A549 (cell line): ENCODE measurements around the gene TENM3. TPM values are rescaled to one million over a fixed set of nuclear protein-coding genes. Genes with fewer than 3 reads are reported as not detected.

Source experiments
- ATAC-seq, 2 experiments: fragments of 200-7000 bp in 1 of 2; fragments of >200 bp in 1 of 2; cut with Nextera tagmentation in 1 of 2; cut with Tn5 transposase in 1 of 2; 3 replicates each; pipeline versions ENCODE4 v1.8.0 to v1.9.1; 2018 to 2020; ENCODE audit warnings: mild to moderate bottlenecking in 1 of 2, moderate library complexity in 1 of 2
- CTCF ChIA-PET: fragments of 300-600 bp; sonication (Branson Sonifier 250); formaldehyde crosslinking; extraction: SDS; loops from one replicate; lab custom pipeline; 2021; ENCODE audit warnings: antibody characterized with exemption, inconsistent platforms; lab: Yijun Ruan, JAX
- POLR2A ChIA-PET: fragments of 350-600 bp; formaldehyde crosslinking; extraction: SDS; loops from one replicate; lab custom pipeline; 2021; ENCODE audit warnings: antibody characterized with exemption, inconsistent platforms; lab: Yijun Ruan, JAX
- DNase-seq, 2 experiments: peaks; one replicate each; pipeline versions ENCODE4 v3.0.0 to v3.0.0-alpha.2; 2011 to 2016; ENCODE audit warnings: low read depth in 1 of 2, low spot score in 1 of 2
- FAIRE-seq: peaks from 2 replicates; lab custom pipeline; 2011; peaks lifted over from hg19 to GRCh38; lab: Jason Lieb, UNC
- H3K27ac ChIP-seq, 2 experiments: fragments of >200 bp; sonication (Bioruptor Twin); formaldehyde crosslinking; 3 replicates each; pipeline ENCODE4 v1.5.1; 2016 to 2017
- H3K4me1 ChIP-seq: fragments of >200 bp; sonication (Bioruptor Twin); formaldehyde crosslinking; 3 replicates; pipeline ENCODE4 v1.6.1; 2016
- H3K4me2 ChIP-seq: fragments of >200 bp; sonication (Bioruptor Twin); formaldehyde crosslinking; 3 replicates; pipeline ENCODE4 v1.6.1; 2016
- H3K4me3 ChIP-seq: fragments of >200 bp; sonication (Bioruptor Twin); formaldehyde crosslinking; 3 replicates; pipeline ENCODE4 v1.5.1; 2016
- H3K9me3 ChIP-seq: fragments of >200 bp; sonication (Bioruptor Twin); formaldehyde crosslinking; 3 replicates; pipeline ENCODE4 v1.6.1; 2016
- BHLHE40 ChIP-seq: IDR thresholded peaks from 2 replicates; pipeline ENCODE4 v1.6.1; 2012; ENCODE audit warnings: low read depth, low read length, inconsistent platforms
- CBX2 ChIP-seq: fragments of 200-600 bp; sonication (generic); IDR thresholded peaks from 2 replicates; pipeline ENCODE4 v1.6.1; 2016; ENCODE audit warnings: low read depth, mild to moderate bottlenecking, borderline replicate concordance
- CBX8 ChIP-seq: fragments of 200-600 bp; sonication (generic); IDR thresholded peaks from 2 replicates; pipeline ENCODE4 v1.6.1; 2016
- CEBPB ChIP-seq, 2 experiments: fragments of >200 bp in 1 of 2; sonication (Bioruptor Twin) in 1 of 2; formaldehyde crosslinking in 1 of 2; IDR thresholded peaks; 2 replicates each; pipeline ENCODE4 v1.6.1; 2012 to 2016
- EHF ChIP-seq: fragments of 250-450 bp; sonication (Bioruptor Pico); IDR thresholded peaks from 2 replicates; pipeline ENCODE4 v1.5.0; 2020; ENCODE audit warnings: mild to moderate bottlenecking
- EP300 ChIP-seq, 2 experiments: fragments of >200 bp; sonication (Bioruptor Twin); formaldehyde crosslinking; IDR thresholded peaks; 2 replicates in 1 of 2; 3 replicates in 1 of 2; pipeline ENCODE4 v1.6.1; 2016 to 2017
- FOSB ChIP-seq: fragments of 250-450 bp; sonication (Bioruptor Pico); IDR thresholded peaks from 2 replicates; pipeline ENCODE4 v1.5.0; 2020; ENCODE audit warnings: mild to moderate bottlenecking, moderate library complexity
- FOSL2 ChIP-seq, 2 experiments: fragments of 450-650 bp in 1 of 2; fragments of >200 bp in 1 of 2; sonication (Bioruptor Twin) in 1 of 2; formaldehyde crosslinking; IDR thresholded peaks; 2 replicates each; pipeline versions ENCODE4 v1.5.0 to v1.6.1; 2016 to 2020; ENCODE audit warnings: mild to moderate bottlenecking in 1 of 2, moderate library complexity in 1 of 2
- FOXS1 ChIP-seq: fragments of 250-450 bp; sonication (Bioruptor Pico); IDR thresholded peaks from 2 replicates; pipeline ENCODE4 v1.5.0; 2020; ENCODE audit warnings: mild to moderate bottlenecking, moderate library complexity
- GATA3 ChIP-seq: IDR thresholded peaks from 2 replicates; pipeline ENCODE4 v1.6.1; 2012; ENCODE audit warnings: borderline replicate concordance
- HDAC2 ChIP-seq: fragments of 200-600 bp; sonication (generic); IDR thresholded peaks from 2 replicates; pipeline ENCODE4 v1.6.1; 2016
- HOXA7 ChIP-seq: fragments of 250-450 bp; sonication (Bioruptor Pico); IDR thresholded peaks from 2 replicates; pipeline ENCODE4 v1.5.0; 2020; ENCODE audit warnings: mild to moderate bottlenecking, moderate library complexity
- HOXB5 ChIP-seq: fragments of 250-450 bp; sonication (Bioruptor Pico); IDR thresholded peaks from 2 replicates; pipeline ENCODE4 v1.5.0; 2020; ENCODE audit warnings: mild to moderate bottlenecking, moderate library complexity
- JUN ChIP-seq, 2 experiments: fragments of >200 bp; sonication (Bioruptor Twin); formaldehyde crosslinking; IDR thresholded peaks; 2 replicates in 1 of 2; 3 replicates in 1 of 2; pipeline ENCODE4 v1.6.1; 2016 to 2017
- JUNB ChIP-seq: fragments of >200 bp; sonication (Bioruptor Twin); formaldehyde crosslinking; IDR thresholded peaks from 2 replicates; pipeline ENCODE4 v1.6.1; 2016
- KDM1A ChIP-seq: fragments of 200-600 bp; sonication (generic); IDR thresholded peaks from 2 replicates; pipeline ENCODE4 v1.6.1; 2016; ENCODE audit warnings: low read depth, mild to moderate bottlenecking
- KDM5A ChIP-seq: fragments of 200-600 bp; sonication (generic); IDR thresholded peaks from 2 replicates; pipeline ENCODE4 v1.6.1; 2016; ENCODE audit warnings: antibody characterized with exemption, mild to moderate bottlenecking
- MAZ ChIP-seq: fragments of 150-350 bp; IDR thresholded peaks from 2 replicates; pipeline ENCODE4 v1.6.1; 2014; ENCODE audit warnings: antibody characterized with exemption, low read depth, low read length, borderline replicate concordance
- MYC ChIP-seq: IDR thresholded peaks from 2 replicates; pipeline ENCODE4 v1.6.1; 2012; ENCODE audit warnings: mild to moderate bottlenecking, inconsistent platforms, low read length, improper control_type of control experiment, borderline replicate concordance
- NFE2L2 ChIP-seq: fragments of 150-350 bp; conservative IDR thresholded peaks from 2 replicates; pipeline ENCODE4 v1.6.1; 2014; ENCODE audit warnings: low read length
- POLR2A ChIP-seq: IDR thresholded peaks from 2 replicates; pipeline ENCODE4 v1.6.1; 2012; ENCODE audit warnings: mild to moderate bottlenecking, low read length
- POLR2AphosphoS2 ChIP-seq: conservative IDR thresholded peaks from 2 replicates; pipeline ENCODE4 v1.6.1; 2012; ENCODE audit warnings: low read length, improper control_type of control experiment, inconsistent platforms
- RARB ChIP-seq: fragments of 250-450 bp; sonication (Bioruptor Pico); IDR thresholded peaks from 2 replicates; pipeline ENCODE4 v1.8.0; 2021; ENCODE audit warnings: mild to moderate bottlenecking, moderate library complexity
- RCOR1 ChIP-seq: fragments of 150-350 bp; IDR thresholded peaks from 2 replicates; pipeline ENCODE4 v1.6.1; 2014; ENCODE audit warnings: antibody characterized with exemption, low read length, low read depth
- RFX5 ChIP-seq: fragments of 450-650 bp; IDR thresholded peaks from 2 replicates; pipeline ENCODE4 v1.7.1; 2014; ENCODE audit warnings: antibody characterized with exemption, mild to moderate bottlenecking, moderate library complexity
- RNF2 ChIP-seq: fragments of 200-600 bp; sonication (generic); IDR thresholded peaks from 2 replicates; pipeline ENCODE4 v1.6.1; 2016; ENCODE audit warnings: low read depth, mild to moderate bottlenecking, antibody characterized with exemption, moderate library complexity, borderline replicate concordance
- SMC3 ChIP-seq: fragments of >200 bp; sonication (Bioruptor Twin); formaldehyde crosslinking; IDR thresholded peaks from 3 replicates; pipeline ENCODE4 v1.6.1; 2018; ENCODE audit warnings: inconsistent platforms
- USF2 ChIP-seq: fragments of 450-650 bp; IDR thresholded peaks from 2 replicates; pipeline ENCODE4 v1.6.1; 2014; ENCODE audit warnings: antibody characterized with exemption
- ZFP36 ChIP-seq: fragments of 450-650 bp; IDR thresholded peaks from 2 replicates; pipeline ENCODE4 v1.6.1; 2014; ENCODE audit warnings: borderline replicate concordance; ENCODE audit not compliant: partially characterized antibody
- ZNF302 ChIP-seq: fragments of 250-450 bp; sonication (Bioruptor Pico); IDR thresholded peaks from 2 replicates; pipeline ENCODE4 v1.9.0; 2021; ENCODE audit warnings: inconsistent platforms, mild to moderate bottlenecking, moderate library complexity
- WGBS: methylation state at CpG from one replicate; pipeline ENCODE4 v1.1.6; 2017; ENCODE audit errors: missing lambda C conversion rate; 5-methylcytosine and 5-hydroxymethylcytosine counted together
- polyA plus RNA-seq, 4 experiments: library from polyadenylated mRNA; depleted of rRNA in 3 of 4; stranded (reverse); fragments of >200 nt; fragmentation: RNase III in 1 of 4; extraction: RNeasy Plus Mini Kit Qiagen cat#74134 plus additional on column Dnase treatment in 1 of 4; gene quantifications; 2 replicates in 3 of 4; 3 replicates in 1 of 4; pipeline ENCODE4 v1.2.3, GENCODE V29; 2011 to 2017

Gene TENM3
- polyA plus RNA-seq, 2 of the 4 experiments (the other 2 are of a cell fraction): 2.4 to 7.3 TPM

- no peak overlapping the region for H3K4me3 ChIP-seq
- DNase-seq (no peak), FAIRE-seq (no peak), ATAC-seq (no peak)
- H3K9me3 ChIP-seq: no peaks in the 10 kb centered on the region
- no peak overlapping the region for H3K4me2 ChIP-seq
- CTCF ChIA-PET: no interaction called here
- H3K27ac ChIP-seq: no peak overlapping the region
- POLR2A ChIA-PET: no interaction called here
- 0 out of 3 replicates have a peak, but pooled peaks cover 6% of the 10 kb centered on the region for H3K4me1 ChIP-seq
- WGBS: 84% methylated on average over 9 of the region's 9 CpGs
- TF ChIP-seq USF2: no peak
- TF ChIP-seq KDM5A: no peak
- TF ChIP-seq RARB (CRISPR knock-in tag): no peak
- TF ChIP-seq FOSB (CRISPR knock-in tag): no peak
- no peak for TF ChIP-seq ZFP36
- no peak for TF ChIP-seq JUNB
- no peak for TF ChIP-seq HDAC2
- no peak for TF ChIP-seq GATA3
- no peak for TF ChIP-seq SMC3
- no peak for TF ChIP-seq CBX2
- no peak for TF ChIP-seq POLR2A
- no peak for TF ChIP-seq NFE2L2
- no peak for TF ChIP-seq CEBPB (IDR thresholded peaks at IDR 0.05)
- no peak for TF ChIP-seq ZNF302 (CRISPR knock-in tag)
- no peak for TF ChIP-seq POLR2AphosphoS2
- no peak for TF ChIP-seq HOXB5
- no peak for TF ChIP-seq HOXA7 (CRISPR knock-in tag)
- TF ChIP-seq RNF2: no peak
- no peak for TF ChIP-seq MAZ
- TF ChIP-seq RCOR1: no peak
Measured at GRCh38 chr4:182197611-182198010, 45.6 kb upstream of the TENM3 start.

GRCh38 chr4:182201871-182202270, 41.3 kb upstream of the TENM3 start:
- Histone ChIP-seq H3K27ac (no peak overlapping the region), H3K4me1 (peaks cover 8% of the 10 kb centered on the region), H3K4me3 (no peak overlapping the region), H3K4me2 (no peak overlapping the region)
- FAIRE-seq (no peak), ATAC-seq (no peak)
- TF ChIP-seq MYC: no peak
- no peak for TF ChIP-seq CBX8
- TF ChIP-seq FOXS1 (CRISPR knock-in tag): no peak
- no peak for TF ChIP-seq EHF (CRISPR knock-in tag)
- TF ChIP-seq JUN (IDR thresholded peaks at IDR 0.05): no peak
- no peak for TF ChIP-seq BHLHE40
- no peak for TF ChIP-seq POLR2AphosphoS2
- no peak for TF ChIP-seq GATA3
- no peak for TF ChIP-seq EP300 (IDR thresholded peaks at IDR 0.05)
- TF ChIP-seq MAZ: no peak
- TF ChIP-seq RARB (CRISPR knock-in tag): no peak
- TF ChIP-seq JUNB: no peak
- TF ChIP-seq USF2: no peak
- TF ChIP-seq FOSL2 (IDR thresholded peaks at IDR 0.05): no peak
- no peak for TF ChIP-seq FOSL2 (CRISPR knock-in tag; IDR thresholded peaks at IDR 0.05)
- no peak for TF ChIP-seq RFX5
- TF ChIP-seq HOXB5: no peak
- TF ChIP-seq KDM1A: no peak
- TF ChIP-seq POLR2A: no peak
- no peak for TF ChIP-seq RNF2
- TF ChIP-seq HOXA7 (CRISPR knock-in tag): no peak
- TF ChIP-seq, all 56 proteins: peak for 0
- CTCF ChIA-PET: no interaction called here
- POLR2A ChIA-PET: no interaction called here
- DNase-seq: no peak
- H3K9me3 ChIP-seq: no peaks in the 10 kb centered on the region
- 38% methylated on average over 3 of the region's 3 CpGs for WGBS
